ENCODE data around the gene DGKG. TPM values are rescaled to one million over a fixed set of nuclear protein-coding genes. Genes with fewer than 3 reads are reported as not detected.

DGKG gene
- polyA plus RNA-seq, 3 donors: 4.2 to 9.2 (median 4.3) TPM

DNA sequence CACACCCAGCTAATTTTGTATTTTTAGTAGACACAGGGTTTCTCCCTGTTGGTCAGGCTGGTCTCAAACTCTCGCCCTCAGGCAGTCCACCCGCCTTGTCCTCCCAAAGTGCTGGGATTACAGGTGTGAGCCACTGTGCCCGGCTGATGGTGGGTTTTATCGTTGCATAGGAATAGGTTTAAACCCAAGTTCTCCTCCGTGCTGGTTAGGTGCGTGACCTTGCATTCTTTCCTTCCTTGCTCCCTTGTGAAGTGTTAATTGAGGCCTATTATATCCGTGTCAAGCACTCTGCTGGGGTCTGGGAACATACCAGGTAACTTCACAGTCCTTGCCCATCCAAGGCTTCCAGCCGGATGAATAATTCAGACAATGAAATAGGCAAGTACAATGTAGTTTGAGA, 233.9 kb downstream of the DGKG start:
- H3K27ac Mint-ChIP-seq: no peak overlapping the region
- H2AFZ ChIP-seq (ENCODE audit: insufficient read depth, low read depth, low read length, poor library complexity, severe bottlenecking): no peak overlapping the region
- TF ChIP-seq, protein P1, sequence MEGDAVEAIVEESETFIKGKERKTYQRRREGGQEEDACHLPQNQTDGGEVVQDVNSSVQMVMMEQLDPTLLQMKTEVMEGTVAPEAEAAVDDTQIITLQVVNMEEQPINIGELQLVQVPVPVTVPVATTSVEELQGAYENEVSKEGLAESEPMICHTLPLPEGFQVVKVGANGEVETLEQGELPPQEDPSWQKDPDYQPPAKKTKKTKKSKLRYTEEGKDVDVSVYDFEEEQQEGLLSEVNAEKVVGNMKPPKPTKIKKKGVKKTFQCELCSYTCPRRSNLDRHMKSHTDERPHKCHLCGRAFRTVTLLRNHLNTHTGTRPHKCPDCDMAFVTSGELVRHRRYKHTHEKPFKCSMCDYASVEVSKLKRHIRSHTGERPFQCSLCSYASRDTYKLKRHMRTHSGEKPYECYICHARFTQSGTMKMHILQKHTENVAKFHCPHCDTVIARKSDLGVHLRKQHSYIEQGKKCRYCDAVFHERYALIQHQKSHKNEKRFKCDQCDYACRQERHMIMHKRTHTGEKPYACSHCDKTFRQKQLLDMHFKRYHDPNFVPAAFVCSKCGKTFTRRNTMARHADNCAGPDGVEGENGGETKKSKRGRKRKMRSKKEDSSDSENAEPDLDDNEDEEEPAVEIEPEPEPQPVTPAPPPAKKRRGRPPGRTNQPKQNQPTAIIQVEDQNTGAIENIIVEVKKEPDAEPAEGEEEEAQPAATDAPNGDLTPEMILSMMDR (IDR thresholded peaks at IDR 0.05): no peak
- H3K27me3 ChIP-seq (ENCODE audit: control insufficient read depth in 2 of 2, insufficient read depth in 2 of 2, low read length in 2 of 2): no peaks in the 10 kb centered on the region
- no peaks in the 10 kb centered on the region for H3K36me3 ChIP-seq (replicated peaks in 1 of 2; ENCODE audit: control insufficient read depth in 1 of 2, insufficient read depth in 2 of 2, low read length in 2 of 2)
- H3K9me3 ChIP-seq (replicated peaks in 1 of 2; ENCODE audit: control insufficient read depth in 1 of 2, insufficient read depth in 1 of 2, low read length in 2 of 2): no peaks in the 10 kb centered on the region
- H3K4me1 Mint-ChIP-seq: no peaks in the 10 kb centered on the region
- no peak overlapping the region for H3K4me3 ChIP-seq (replicated peaks in 1 of 3; ENCODE audit: low read depth in 2 of 3, low read length in 3 of 3)
- no peak overlapping the region for H3K4me3 Mint-ChIP-seq
- H3K4me1 ChIP-seq (ENCODE audit: control insufficient read depth in 1 of 2, insufficient read depth in 2 of 2, low read length in 2 of 2): no peaks in the 10 kb centered on the region
- DNase-seq: no peak
- no peak overlapping the region for H3K4me2 ChIP-seq (replicated peaks; ENCODE audit: extremely low read depth, low read length, poor library complexity, severe bottlenecking)
- intact Hi-C loops (cut with micrococcal nuclease): no loop called here
- no peaks in the 10 kb centered on the region for H3K27me3 Mint-ChIP-seq (ENCODE audit: low read depth in 3 of 3)
- H3K36me3 Mint-ChIP-seq: peaks cover 0 to 10% of the 10 kb centered on the region in 2 donors
- no peaks in the 10 kb centered on the region for H4K20me1 ChIP-seq (ENCODE audit: insufficient read depth, low read length)
- 100% methylated on average over 5 of the region's 8 CpGs for WGBS (ENCODE audit: insufficient coverage)
- H3K79me2 ChIP-seq (ENCODE audit: insufficient read depth, low read length): no peaks in the 10 kb centered on the region
- H3K9me3 Mint-ChIP-seq: peaks cover 0 to 1% (median 0%) of the 10 kb centered on the region in 7 donors
- H3K27ac ChIP-seq (ENCODE audit: low read depth in 1 of 2, low read length in 2 of 2): no peak overlapping the region
- H3K9ac ChIP-seq (ENCODE audit: insufficient read depth, low read length, poor library complexity, severe bottlenecking): no peak overlapping the region

DNA sequence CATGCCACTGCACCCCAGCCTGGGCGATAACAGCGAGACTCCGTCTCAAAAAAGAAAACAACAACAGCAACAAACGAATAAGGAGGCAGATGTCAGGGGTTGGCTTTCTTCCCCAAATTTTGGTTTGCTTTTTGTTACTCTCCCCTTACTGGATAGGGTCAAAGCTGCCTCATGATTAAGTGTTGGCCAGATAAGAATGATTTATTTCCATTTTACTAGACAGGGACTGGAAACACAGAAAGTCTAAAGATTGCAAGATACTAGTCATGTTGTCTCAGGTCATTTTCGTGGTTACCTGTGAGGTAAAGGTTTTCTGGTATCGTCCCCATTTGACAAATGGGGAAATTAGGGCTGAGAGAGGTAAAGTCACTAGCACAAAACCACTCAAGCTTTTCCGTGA, 234.6 kb downstream of the DGKG start:
- no peak overlapping the region for H3K27ac ChIP-seq (ENCODE audit: low read depth in 1 of 2, low read length in 2 of 2)
- no peak overlapping the region for H3K4me3 ChIP-seq (replicated peaks in 1 of 3; ENCODE audit: low read depth in 2 of 3, low read length in 3 of 3)
- H4K20me1 ChIP-seq (ENCODE audit: insufficient read depth, low read length): no peaks in the 10 kb centered on the region
- no peak overlapping the region for H3K4me2 ChIP-seq (replicated peaks; ENCODE audit: extremely low read depth, low read length, poor library complexity, severe bottlenecking)
- Mint-ChIP-seq H3K27me3 (ENCODE audit: low read depth in 3 of 3) (no peaks in the 10 kb centered on the region), H3K36me3 (peaks cover 0 to 10% of the 10 kb centered on the region in 2 donors), H3K4me3 (no peak overlapping the region), H3K4me1 (no peaks in the 10 kb centered on the region), H3K27ac (no peak overlapping the region), H3K9me3 (peaks cover 0 to 1% (median 0%) of the 10 kb centered on the region in 7 donors)
- no peak overlapping the region for H3K9ac ChIP-seq (ENCODE audit: insufficient read depth, low read length, poor library complexity, severe bottlenecking)
- H3K27me3 ChIP-seq (ENCODE audit: control insufficient read depth in 2 of 2, insufficient read depth in 2 of 2, low read length in 2 of 2): no peaks in the 10 kb centered on the region
- no peak for DNase-seq
- no peaks in the 10 kb centered on the region for H3K79me2 ChIP-seq (ENCODE audit: insufficient read depth, low read length)
- H3K4me1 ChIP-seq (ENCODE audit: control insufficient read depth in 1 of 2, insufficient read depth in 2 of 2, low read length in 2 of 2): no peaks in the 10 kb centered on the region
- no peaks in the 10 kb centered on the region for H3K9me3 ChIP-seq (replicated peaks in 1 of 2; ENCODE audit: control insufficient read depth in 1 of 2, insufficient read depth in 1 of 2, low read length in 2 of 2)
- 83% methylated on average over 1 of the region's 7 CpGs for WGBS (ENCODE audit: insufficient coverage)
- TF ChIP-seq, protein P1 (IDR thresholded peaks at IDR 0.05): no peak
- no peaks in the 10 kb centered on the region for H3K36me3 ChIP-seq (replicated peaks in 1 of 2; ENCODE audit: control insufficient read depth in 1 of 2, insufficient read depth in 2 of 2, low read length in 2 of 2)
- no peak overlapping the region for H2AFZ ChIP-seq (ENCODE audit: insufficient read depth, low read depth, low read length, poor library complexity, severe bottlenecking)
- intact Hi-C loops (cut with micrococcal nuclease): no loop called here
